MM.1S (cell line): ENCODE measurements around the gene APC2.

Source experiments
- CTCF ChIP-seq: fragments of 300-600 bp; sonication (generic); IDR thresholded peaks from 2 replicates; pipeline ENCODE4 v1.5.1; 2016; ENCODE audit warnings: antibody characterized with exemption, low read length, mixed read lengths
- EZH2 ChIP-seq: fragments of 300-600 bp; sonication (generic); optimal IDR thresholded peaks from 2 replicates; pipeline ENCODE3; 2017; ENCODE audit warnings: low read depth, mild to moderate bottlenecking, antibody characterized with exemption, low read length, mixed read lengths

DNA sequence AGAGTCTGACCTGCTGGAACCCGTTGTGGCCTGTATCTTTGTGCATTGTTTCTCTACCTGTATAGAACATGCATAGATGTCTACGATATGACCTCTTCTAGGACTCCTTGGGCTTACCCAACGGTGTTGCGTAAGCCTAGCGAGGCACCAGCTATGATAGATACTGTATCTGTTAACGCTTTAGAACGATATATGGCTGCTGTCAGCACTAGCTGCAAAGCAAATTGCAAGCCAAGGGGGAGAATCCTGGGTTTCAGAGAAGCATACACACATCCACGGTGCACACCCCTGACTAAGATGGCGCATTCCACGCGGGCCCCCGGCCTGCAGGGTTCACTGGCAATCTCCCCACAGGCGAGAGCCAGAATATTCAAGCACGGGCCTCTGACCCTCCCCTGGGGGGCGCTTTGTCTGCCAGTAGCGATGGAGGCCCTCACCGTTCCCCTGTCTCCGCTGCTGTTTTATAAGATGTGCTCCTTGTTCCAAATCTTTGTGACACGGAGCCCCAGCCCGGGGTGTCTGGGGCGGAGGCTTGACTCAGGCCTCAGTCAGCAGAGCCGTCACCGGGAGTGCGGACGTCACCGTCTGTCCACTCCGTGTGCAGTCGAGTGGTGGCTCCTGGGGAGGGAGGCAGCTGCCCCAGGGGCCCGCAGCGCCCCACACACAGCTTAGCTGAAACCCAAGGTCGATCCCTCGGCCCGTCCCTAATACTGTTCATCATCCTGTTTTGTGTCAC is 24.7 kb upstream of the APC2 start:
- TF ChIP-seq CTCF = no peak
- TF ChIP-seq EZH2 = no peak
